ENCODE measurements around the gene FST.
A peak's percentile ranks its signal among the peaks of the same experiment; 100 is the strongest.

The FST gene

GRCh38 chr5:53515988-53516387, 35.6 kb downstream of the FST start:
- ChIA-PET CTCF (no interaction called here), POLR2A (no interaction called here)
- Histone ChIP-seq H3K4me3 (ENCODE audit: low read depth, low read length) (no peak overlapping the region), H3K9me3 (ENCODE audit: control insufficient read depth, insufficient read depth, low read depth, low read length) (no peaks in the 10 kb centered on the region), H3K27ac (ENCODE audit: extremely low read depth, low read depth, low read length) (no peak overlapping the region), H3K36me3 (ENCODE audit: control insufficient read depth in 2 of 2, insufficient read depth in 1 of 2, low read length in 2 of 2) (no peaks in the 10 kb centered on the region), H3K4me1 (ENCODE audit: control insufficient read depth, insufficient read depth, low read length) (peaks cover 2% of the 10 kb centered on the region; the same call in 1 of the 2 replicates)
- TF ChIP-seq, protein P1, sequence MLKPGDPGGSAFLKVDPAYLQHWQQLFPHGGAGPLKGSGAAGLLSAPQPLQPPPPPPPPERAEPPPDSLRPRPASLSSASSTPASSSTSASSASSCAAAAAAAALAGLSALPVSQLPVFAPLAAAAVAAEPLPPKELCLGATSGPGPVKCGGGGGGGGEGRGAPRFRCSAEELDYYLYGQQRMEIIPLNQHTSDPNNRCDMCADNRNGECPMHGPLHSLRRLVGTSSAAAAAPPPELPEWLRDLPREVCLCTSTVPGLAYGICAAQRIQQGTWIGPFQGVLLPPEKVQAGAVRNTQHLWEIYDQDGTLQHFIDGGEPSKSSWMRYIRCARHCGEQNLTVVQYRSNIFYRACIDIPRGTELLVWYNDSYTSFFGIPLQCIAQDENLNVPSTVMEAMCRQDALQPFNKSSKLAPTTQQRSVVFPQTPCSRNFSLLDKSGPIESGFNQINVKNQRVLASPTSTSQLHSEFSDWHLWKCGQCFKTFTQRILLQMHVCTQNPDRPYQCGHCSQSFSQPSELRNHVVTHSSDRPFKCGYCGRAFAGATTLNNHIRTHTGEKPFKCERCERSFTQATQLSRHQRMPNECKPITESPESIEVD (tag by site-specific recombination; IDR thresholded peaks at IDR 0.05) = 0 out of 2 replicates have a peak, but pooled peaks have one; percentile 19
- TF ChIP-seq, protein P2, sequence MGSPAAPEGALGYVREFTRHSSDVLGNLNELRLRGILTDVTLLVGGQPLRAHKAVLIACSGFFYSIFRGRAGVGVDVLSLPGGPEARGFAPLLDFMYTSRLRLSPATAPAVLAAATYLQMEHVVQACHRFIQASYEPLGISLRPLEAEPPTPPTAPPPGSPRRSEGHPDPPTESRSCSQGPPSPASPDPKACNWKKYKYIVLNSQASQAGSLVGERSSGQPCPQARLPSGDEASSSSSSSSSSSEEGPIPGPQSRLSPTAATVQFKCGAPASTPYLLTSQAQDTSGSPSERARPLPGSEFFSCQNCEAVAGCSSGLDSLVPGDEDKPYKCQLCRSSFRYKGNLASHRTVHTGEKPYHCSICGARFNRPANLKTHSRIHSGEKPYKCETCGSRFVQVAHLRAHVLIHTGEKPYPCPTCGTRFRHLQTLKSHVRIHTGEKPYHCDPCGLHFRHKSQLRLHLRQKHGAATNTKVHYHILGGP (tag by site-specific recombination; IDR thresholded peaks at IDR 0.05) = no peak
- TF ChIP-seq ZBTB21 (tag by site-specific recombination; IDR thresholded peaks at IDR 0.05) (no peak), ZNF302 (tag by site-specific recombination; IDR thresholded peaks at IDR 0.05; ENCODE audit: low read depth) (no peak), ZNF776 (tag by site-specific recombination; IDR thresholded peaks at IDR 0.05; ENCODE audit: borderline replicate concordance) (no peak), HIC1 (tag by site-specific recombination; IDR thresholded peaks at IDR 0.05) (no peak), ZBTB8A (tag by site-specific recombination; IDR thresholded peaks at IDR 0.05) (no peak), ZBTB44 (tag by site-specific recombination; IDR thresholded peaks at IDR 0.05) (no peak), ZNF707 (tag by site-specific recombination; IDR thresholded peaks at IDR 0.05) (no peak), GLI4 (tag by site-specific recombination; IDR thresholded peaks at IDR 0.05) (no peak), ZNF366 (tag by site-specific recombination; conservative IDR thresholded peaks at IDR 0.05) (no peak), ZNF596 (tag by site-specific recombination; IDR thresholded peaks at IDR 0.05) (peak; percentile 39; the same call in 1 of the 2 replicates), ZNF521 (tag by site-specific recombination; IDR thresholded peaks at IDR 0.05) (no peak), OSR2 (tag by site-specific recombination; IDR thresholded peaks at IDR 0.05) (no peak), ZNF701 (tag by site-specific recombination; IDR thresholded peaks at IDR 0.05) (no peak), KLF8 (tag by site-specific recombination; IDR thresholded peaks at IDR 0.05) (no peak), ZNF404 (tag by site-specific recombination; IDR thresholded peaks at IDR 0.05) (no peak), REPIN1 (tag by site-specific recombination; IDR thresholded peaks at IDR 0.05; ENCODE audit: low read depth) (no peak), TCF7L2 (IDR thresholded peaks at IDR 0.05; ENCODE audit: borderline replicate concordance, low read depth, low read length) (0 out of 2 replicates have a peak, but pooled peaks have one; percentile 56), ZNF558 (tag by site-specific recombination; IDR thresholded peaks at IDR 0.05) (no peak), ZNF777 (tag by site-specific recombination; IDR thresholded peaks at IDR 0.05; ENCODE audit: borderline replicate concordance) (no peak), RBAK (tag by site-specific recombination; IDR thresholded peaks at IDR 0.05) (no peak)
- TF ChIP-seq, protein P3, sequence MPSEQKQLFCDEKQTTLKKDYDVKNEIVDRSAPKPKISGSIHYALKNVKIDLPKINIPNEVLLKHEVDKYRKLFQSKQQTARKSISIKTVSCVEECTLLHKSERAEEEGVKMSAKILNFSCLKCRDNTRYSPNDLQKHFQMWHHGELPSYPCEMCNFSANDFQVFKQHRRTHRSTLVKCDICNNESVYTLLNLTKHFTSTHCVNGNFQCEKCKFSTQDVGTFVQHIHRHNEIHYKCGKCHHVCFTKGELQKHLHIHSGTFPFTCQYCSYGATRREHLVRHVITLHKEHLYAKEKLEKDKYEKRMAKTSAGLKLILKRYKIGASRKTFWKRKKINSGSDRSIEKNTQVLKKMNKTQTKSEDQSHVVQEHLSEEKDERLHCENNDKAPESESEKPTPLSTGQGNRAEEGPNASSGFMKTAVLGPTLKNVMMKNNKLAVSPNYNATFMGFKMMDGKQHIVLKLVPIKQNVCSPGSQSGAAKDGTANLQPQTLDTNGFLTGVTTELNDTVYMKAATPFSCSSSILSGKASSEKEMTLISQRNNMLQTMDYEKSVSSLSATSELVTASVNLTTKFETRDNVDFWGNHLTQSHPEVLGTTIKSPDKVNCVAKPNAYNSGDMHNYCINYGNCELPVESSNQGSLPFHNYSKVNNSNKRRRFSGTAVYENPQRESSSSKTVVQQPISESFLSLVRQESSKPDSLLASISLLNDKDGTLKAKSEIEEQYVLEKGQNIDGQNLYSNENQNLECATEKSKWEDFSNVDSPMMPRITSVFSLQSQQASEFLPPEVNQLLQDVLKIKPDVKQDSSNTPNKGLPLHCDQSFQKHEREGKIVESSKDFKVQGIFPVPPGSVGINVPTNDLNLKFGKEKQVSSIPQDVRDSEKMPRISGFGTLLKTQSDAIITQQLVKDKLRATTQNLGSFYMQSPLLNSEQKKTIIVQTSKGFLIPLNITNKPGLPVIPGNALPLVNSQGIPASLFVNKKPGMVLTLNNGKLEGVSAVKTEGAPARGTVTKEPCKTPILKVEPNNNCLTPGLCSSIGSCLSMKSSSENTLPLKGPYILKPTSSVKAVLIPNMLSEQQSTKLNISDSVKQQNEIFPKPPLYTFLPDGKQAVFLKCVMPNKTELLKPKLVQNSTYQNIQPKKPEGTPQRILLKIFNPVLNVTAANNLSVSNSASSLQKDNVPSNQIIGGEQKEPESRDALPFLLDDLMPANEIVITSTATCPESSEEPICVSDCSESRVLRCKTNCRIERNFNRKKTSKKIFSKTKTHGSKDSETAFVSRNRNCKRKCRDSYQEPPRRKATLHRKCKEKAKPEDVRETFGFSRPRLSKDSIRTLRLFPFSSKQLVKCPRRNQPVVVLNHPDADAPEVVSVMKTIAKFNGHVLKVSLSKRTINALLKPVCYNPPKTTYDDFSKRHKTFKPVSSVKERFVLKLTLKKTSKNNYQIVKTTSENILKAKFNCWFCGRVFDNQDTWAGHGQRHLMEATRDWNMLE (tag by site-specific recombination; conservative IDR thresholded peaks at IDR 0.05; ENCODE audit: low read depth) = no peak
